ENCODE results near the gene NHSL1.

GRCh38 chr6:138451043-138451442 is 48.3 kb downstream of the NHSL1 start:
- no peak for TF ChIP-seq CTCF (IDR thresholded peaks at IDR 0.05)
- TF ChIP-seq POLR2A (IDR thresholded peaks at IDR 0.05) = no peak

Measured in right lobe of liver (tissue), 4 donors.